Endothelial cell of umbilical vein (primary cell): Measurements from ENCODE around the gene CBLB. TPM values are rescaled to one million over a fixed set of nuclear protein-coding genes. Genes with fewer than 3 reads are reported as not detected.

ENCODE experiments used
- BruUV-seq: library from RNA; stranded (reverse); fragments of 400-500 nt; replicated peaks from 2 replicates; lab custom pipeline; 2021; lab: Mats Ljungman, UMichigan
- CTCF ChIA-PET: fragments of 300-600, 350-600 bp; sonication (Branson Sonifier 250); formaldehyde crosslinking; loops from one replicate; lab custom pipeline; 2021; ENCODE audit warnings: antibody characterized with exemption, inconsistent platforms; lab: Charles Lee
- POLR2A ChIA-PET: fragments of 300-600, 350-600 bp; sonication (Branson Sonifier 250); formaldehyde crosslinking; loops from one replicate; lab custom pipeline; 2021; ENCODE audit warnings: antibody characterized with exemption, inconsistent platforms; lab: Charles Lee
- DNase-seq: peaks from one replicate; pipeline ENCODE4 v3.0.0-alpha.2; 2011; ENCODE audit warnings: low read depth, low spot score
- FAIRE-seq: peaks from 2 replicates; lab custom pipeline; 2011; peaks lifted over from hg19 to GRCh38; lab: Jason Lieb, UNC
- H2AFZ ChIP-seq: 2 replicates; pipeline ENCODE4 v1.6.0; 2012; ENCODE audit warnings: low read depth, low read length, control low read depth, inconsistent platforms
- H3K27ac ChIP-seq: 2 replicates; pipeline ENCODE4 v1.5.1; 2011; ENCODE audit warnings: low read depth, mild to moderate bottlenecking, control low read depth, low read length, moderate library complexity; ENCODE audit not compliant: insufficient read depth
- H3K27me3 ChIP-seq, 2 experiments: 2 replicates each; pipeline versions ENCODE4 v1.6.0 to v1.6.1; 2011; ENCODE audit warnings: low read length in 2 of 2, mixed read lengths in 1 of 2; ENCODE audit not compliant: control insufficient read depth in 2 of 2, insufficient read depth in 2 of 2
- H3K36me3 ChIP-seq, 2 experiments: 2 replicates in 1 of 2; 3 replicates in 1 of 2; pipeline ENCODE4 v1.5.1; 2011; ENCODE audit warnings: low read length in 2 of 2, mild to moderate bottlenecking in 1 of 2, moderate library complexity in 1 of 2; ENCODE audit not compliant: control insufficient read depth in 2 of 2, insufficient read depth in 2 of 2; ENCODE audit errors: extremely low read depth in 1 of 2
- H3K4me1 ChIP-seq: 3 replicates; pipeline ENCODE4 v1.5.1; 2011; ENCODE audit warnings: mild to moderate bottlenecking, low read length; ENCODE audit not compliant: control insufficient read depth, insufficient read depth; ENCODE audit errors: extremely low read depth
- H3K4me2 ChIP-seq: 2 replicates; pipeline ENCODE4 v1.6.1; 2011; ENCODE audit warnings: low read length, control low read depth, mixed read lengths; ENCODE audit not compliant: insufficient read depth
- H3K4me3 ChIP-seq, 3 experiments: fragments of 200-600 bp in 1 of 3; sonication (generic), shearing (Covaris generic) in 1 of 3; replicated peaks in 1 of 3; 2 replicates each; pipeline ENCODE4 v1.5.1; 2011 to 2016; ENCODE audit warnings: control low read depth in 3 of 3, low read length in 3 of 3, mild to moderate bottlenecking in 2 of 3, inconsistent platforms in 1 of 3, low read depth in 1 of 3, moderate library complexity in 1 of 3; ENCODE audit not compliant: insufficient read depth in 1 of 3
- H3K79me2 ChIP-seq: 2 replicates; pipeline ENCODE4 v1.6.0; 2012; ENCODE audit warnings: low read length, inconsistent platforms; ENCODE audit not compliant: control insufficient read depth, insufficient read depth
- H3K9ac ChIP-seq: replicated peaks from 2 replicates; pipeline ENCODE3; 2011; ENCODE audit warnings: low read length, control low read depth; ENCODE audit not compliant: insufficient read depth; ENCODE audit errors: extremely low read depth
- H3K9me1 ChIP-seq: replicated peaks from 3 replicates; pipeline ENCODE4 v1.6.0; 2011; ENCODE audit warnings: mild to moderate bottlenecking, low read length; ENCODE audit not compliant: control insufficient read depth, insufficient read depth; ENCODE audit errors: extremely low read depth
- H3K9me3 ChIP-seq: replicated peaks from 2 replicates; pipeline ENCODE4 v1.5.1; 2012; ENCODE audit warnings: low read length, inconsistent platforms; ENCODE audit not compliant: control insufficient read depth, insufficient read depth
- H4K20me1 ChIP-seq: replicated peaks from 2 replicates; pipeline ENCODE3; 2011; ENCODE audit warnings: mild to moderate bottlenecking, low read length; ENCODE audit not compliant: control insufficient read depth, insufficient read depth; ENCODE audit errors: extremely low read depth
- CTCF ChIP-seq, 2 donors: IDR thresholded peaks; 1 replicate in 1 of 2; 2 replicates in 1 of 2; pipeline ENCODE4 v1.5.1; 2011; ENCODE audit warnings: low read length in 2 of 2, mild to moderate bottlenecking in 2 of 2, moderate library complexity in 2 of 2, control low read depth in 1 of 2, inconsistent platforms in 1 of 2, low read depth in 1 of 2; ENCODE audit not compliant: insufficient read depth in 1 of 2; ENCODE audit errors: extremely low read depth in 1 of 2
- EZH2 ChIP-seq: IDR thresholded peaks from 2 replicates; pipeline ENCODE4 v1.6.1; 2012; ENCODE audit warnings: borderline replicate concordance, low read depth, mild to moderate bottlenecking, moderate library complexity, low read length, inconsistent platforms; ENCODE audit not compliant: severe bottlenecking
- FOS ChIP-seq: IDR thresholded peaks from 2 replicates; pipeline ENCODE4 v1.6.1; 2011; ENCODE audit warnings: mild to moderate bottlenecking, low read length, moderate library complexity, borderline replicate concordance; ENCODE audit not compliant: insufficient read depth
- GATA2 ChIP-seq: IDR thresholded peaks from 2 replicates; pipeline ENCODE4 v1.7.0; 2011; ENCODE audit warnings: low read depth, mild to moderate bottlenecking, moderate library complexity, mixed read lengths, low read length; ENCODE audit not compliant: insufficient read length, insufficient read depth
- JUN ChIP-seq: IDR thresholded peaks from 2 replicates; pipeline ENCODE4 v1.6.1; 2011; ENCODE audit warnings: borderline replicate concordance, low read depth; ENCODE audit not compliant: insufficient read length, insufficient read depth
- MAX ChIP-seq: IDR thresholded peaks from 2 replicates; pipeline ENCODE4 v1.6.1; 2011; ENCODE audit not compliant: insufficient read depth, insufficient read length
- MYC ChIP-seq: IDR thresholded peaks from one replicate; pipeline ENCODE4 v1.6.1; 2011; ENCODE audit warnings: mild to moderate bottlenecking, low read depth, low read length
- POLR2A ChIP-seq: IDR thresholded peaks from 2 replicates; pipeline ENCODE4 v1.6.1; 2012; ENCODE audit warnings: low read depth, mild to moderate bottlenecking, control low read depth, low read length
- POLR2AphosphoS5 ChIP-seq: IDR thresholded peaks from 2 replicates; pipeline ENCODE4 v1.6.1; 2012; ENCODE audit warnings: low read depth, mild to moderate bottlenecking, control low read depth, low read length, moderate library complexity; ENCODE audit not compliant: insufficient read depth
- dilution Hi-C: fragments of 300-500 bp; cut with MboI; formaldehyde crosslinking; loops from one replicate; pipeline ENCODE4 v1.15.0; 2019; ENCODE audit warnings: low sequenced_read_pairs; ENCODE audit not compliant: extremely low pct_ligation_motif_present
- intact Hi-C: fragments of 100-400 bp; cut with micrococcal nuclease; formaldehyde crosslinking; loops from one replicate; pipeline ENCODE4 v1.10.0; 2022
- polyA plus RNA-seq, 4 experiments: library from polyadenylated mRNA; depleted of rRNA in 3 of 4; stranded (reverse) in 3 of 4; unstranded in 1 of 4; fragments of >200 nt; gene quantifications; 2 replicates each; pipeline versions ENCODE4 v1.2.1 to v1.2.3, GENCODE V29; 2011 to 2012; ENCODE audit warnings: missing spikeins in 1 of 4
- total RNA-seq: library from RNA; stranded (reverse); gene quantifications from 2 replicates; pipeline ENCODE4 v1.2.3, GENCODE V29; 2021

Gene CBLB
- total and polyA plus RNA-seq, 2 donors (not counting 3 experiments of a cell fraction or from before 2014, with no cell fraction given) = 17.8 to 39.6 TPM

- H3K9ac ChIP-seq = no peak overlapping the region
- H3K9me1 ChIP-seq = no peaks in the 10 kb centered on the region
- BruUV-seq = no TSS peak
- no peak for TF ChIP-seq MAX
- no peak for TF ChIP-seq EZH2
- TF ChIP-seq POLR2A = no peak
- TF ChIP-seq FOS = no peak
- no peak for TF ChIP-seq MYC
- no peak for TF ChIP-seq POLR2AphosphoS5
- TF ChIP-seq CTCF (IDR thresholded peaks at IDR 0.05; ENCODE audit: extremely low read depth in 1 of 2, insufficient read depth in 1 of 2, low read depth in 1 of 2, low read length in 2 of 2) = no peak
- no peak for TF ChIP-seq JUN
- TF ChIP-seq GATA2 = no peak
- DNase-seq = no peak
- no peaks in the 10 kb centered on the region for H3K79me2 ChIP-seq
- FAIRE-seq = no peak
- no peaks in the 10 kb centered on the region for H3K9me3 ChIP-seq
- no peak overlapping the region for H2AFZ ChIP-seq
- H3K36me3 ChIP-seq = no peaks in the 10 kb centered on the region
- no peaks in the 10 kb centered on the region for H4K20me1 ChIP-seq
- H3K4me1 ChIP-seq = peaks cover 9% of the 10 kb centered on the region
- CTCF ChIA-PET = interaction anchor here (1.3 kb wide), 1 partner anchor 12 kb away, joined by 3 read pairs; the partner anchor contains the start of gene CBLB
- no peak overlapping the region for H3K4me2 ChIP-seq
- H3K4me3 ChIP-seq = no peak overlapping the region
- intact Hi-C loops = no loop called here
- H3K27ac ChIP-seq = no peak overlapping the region
- dilution Hi-C loops = no loop called here
- H3K27me3 ChIP-seq = no peaks in the 10 kb centered on the region
- POLR2A ChIA-PET = no interaction called here
These were observed 12.0 kb upstream of the CBLB start for GRCh38 chr3:105880681-105881290.
